GM04504 (cell line): ENCODE data around the gene HOXA2.

Experiments used
- DNase-seq: peaks from one replicate; pipeline ENCODE4 v3.0.0-alpha.2; 2012; ENCODE audit warnings: low read depth

HOXA2 gene

DNA sequence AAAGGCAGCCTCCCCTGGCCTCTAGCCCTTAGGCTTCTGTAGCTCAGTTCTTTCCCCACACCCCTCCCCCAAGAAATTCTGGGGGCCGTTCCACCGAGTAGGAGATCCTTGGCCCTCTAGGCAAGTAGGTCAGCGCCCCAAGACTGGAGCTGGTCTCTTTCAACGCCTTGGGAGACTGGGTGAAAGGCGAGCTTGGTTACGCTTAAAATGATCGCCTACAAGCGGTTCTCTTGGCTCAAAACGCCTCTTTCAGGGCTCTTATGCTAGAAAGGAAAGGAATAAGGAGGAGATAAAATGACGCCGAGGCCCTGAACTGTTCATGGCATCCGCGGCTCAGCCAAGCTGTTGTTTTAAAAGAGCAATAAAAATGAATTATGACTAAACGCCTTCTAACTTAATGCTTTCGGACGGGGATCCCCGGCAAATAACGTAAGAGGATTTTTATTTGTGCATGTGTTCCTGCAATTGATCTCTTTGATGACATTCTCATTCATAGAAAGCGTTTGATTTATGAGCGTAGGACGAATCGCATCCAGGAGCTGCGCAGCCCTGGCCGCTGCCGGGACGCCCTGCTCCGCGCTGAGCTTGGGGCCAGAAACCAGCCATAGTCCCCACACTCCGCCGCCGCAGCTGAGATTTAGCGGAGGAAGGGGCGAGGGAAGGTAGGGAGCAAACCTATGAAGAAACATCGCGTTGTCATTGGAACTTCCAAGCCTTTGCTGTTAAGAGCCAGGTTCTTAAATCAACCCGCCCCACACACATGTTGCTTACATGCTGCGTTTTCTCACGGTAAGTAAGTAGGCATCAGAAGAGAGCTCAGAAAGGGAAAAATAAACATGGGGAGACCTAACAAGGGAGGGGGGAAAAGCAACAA, 3.7 kb downstream of the HOXA2 start:
- no peak for DNase-seq

DNA sequence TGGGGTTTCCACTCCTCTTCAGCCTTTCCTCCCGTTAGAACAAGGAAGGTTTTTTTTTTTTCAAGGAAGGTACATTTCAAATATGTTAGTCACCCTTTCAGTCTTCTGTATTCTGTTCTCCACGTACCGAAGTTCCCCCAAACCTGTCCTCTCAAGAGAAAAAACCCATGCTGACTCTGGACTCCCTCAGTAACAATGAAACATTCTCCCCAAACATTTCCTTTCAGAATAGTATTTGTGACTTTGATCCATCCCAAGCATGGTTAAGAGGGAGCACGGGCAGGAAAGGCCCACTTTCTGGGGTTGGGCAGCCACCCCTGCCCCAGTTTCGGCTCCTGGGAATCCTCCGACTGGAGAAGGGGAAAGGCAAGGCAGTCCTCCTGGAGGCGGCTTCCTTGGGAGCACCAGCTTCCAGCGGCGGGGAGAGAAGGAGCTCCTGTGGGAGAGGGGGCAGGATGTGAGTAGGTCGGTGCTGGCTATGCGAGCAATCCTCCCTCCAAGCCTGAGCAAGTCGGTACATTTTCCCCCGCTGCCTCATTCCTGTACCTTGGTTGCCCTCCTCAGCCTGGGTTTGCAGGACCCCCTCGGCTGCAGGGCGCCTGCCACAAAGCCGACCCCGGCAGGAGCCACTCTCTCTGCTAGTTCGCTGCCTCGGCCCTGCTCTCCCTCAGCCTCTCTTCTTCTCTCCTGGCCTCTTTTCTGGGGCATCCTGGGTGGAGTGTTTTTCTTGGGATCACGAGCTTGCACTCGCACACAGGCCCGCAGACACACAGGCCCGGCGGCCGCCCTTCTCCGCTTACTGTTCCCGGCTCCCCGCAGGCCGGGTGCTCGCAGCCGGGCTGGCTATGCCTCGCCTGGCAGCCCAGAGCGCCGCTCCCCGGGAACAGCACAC, 4.6 kb downstream of the HOXA2 start:
- no peak for DNase-seq

DNA sequence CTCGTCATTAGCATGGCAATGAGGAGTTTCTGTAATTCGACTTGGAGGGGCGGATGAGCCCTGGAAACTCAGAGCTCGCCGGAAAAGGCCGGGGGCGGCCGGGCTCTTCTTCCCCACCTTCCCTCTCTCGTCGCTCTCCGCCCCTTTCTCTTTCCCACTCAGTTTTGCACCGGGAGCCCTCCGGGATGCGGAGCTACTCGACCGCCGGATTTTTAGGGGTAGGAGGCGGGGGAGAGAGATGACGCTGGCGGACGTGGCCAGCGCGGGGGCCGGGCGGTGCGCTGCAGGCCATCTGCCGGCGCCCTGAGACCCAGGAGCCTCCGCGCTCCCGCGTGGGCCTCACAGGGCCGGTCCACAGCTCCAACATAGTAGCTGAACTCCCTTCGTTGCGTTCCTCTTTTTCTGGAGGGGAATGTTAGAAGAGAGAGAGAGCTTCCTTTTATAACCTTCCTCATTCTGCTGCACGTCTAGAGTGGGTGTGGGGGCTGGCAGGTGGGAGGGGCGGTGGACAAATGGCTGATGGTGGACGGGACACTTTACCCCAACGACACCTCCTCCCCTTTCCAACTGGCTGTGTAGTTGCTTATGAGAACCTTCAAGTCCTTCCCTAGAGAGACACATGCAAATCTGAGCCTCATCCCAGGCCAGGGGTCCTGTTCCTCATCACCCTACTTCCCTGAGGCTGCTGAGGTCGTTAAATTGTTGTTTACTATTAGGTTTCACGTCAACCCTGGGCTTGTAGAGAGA, 5.5 kb downstream of the HOXA2 start:
- peak; percentile 25 for DNase-seq

DNA sequence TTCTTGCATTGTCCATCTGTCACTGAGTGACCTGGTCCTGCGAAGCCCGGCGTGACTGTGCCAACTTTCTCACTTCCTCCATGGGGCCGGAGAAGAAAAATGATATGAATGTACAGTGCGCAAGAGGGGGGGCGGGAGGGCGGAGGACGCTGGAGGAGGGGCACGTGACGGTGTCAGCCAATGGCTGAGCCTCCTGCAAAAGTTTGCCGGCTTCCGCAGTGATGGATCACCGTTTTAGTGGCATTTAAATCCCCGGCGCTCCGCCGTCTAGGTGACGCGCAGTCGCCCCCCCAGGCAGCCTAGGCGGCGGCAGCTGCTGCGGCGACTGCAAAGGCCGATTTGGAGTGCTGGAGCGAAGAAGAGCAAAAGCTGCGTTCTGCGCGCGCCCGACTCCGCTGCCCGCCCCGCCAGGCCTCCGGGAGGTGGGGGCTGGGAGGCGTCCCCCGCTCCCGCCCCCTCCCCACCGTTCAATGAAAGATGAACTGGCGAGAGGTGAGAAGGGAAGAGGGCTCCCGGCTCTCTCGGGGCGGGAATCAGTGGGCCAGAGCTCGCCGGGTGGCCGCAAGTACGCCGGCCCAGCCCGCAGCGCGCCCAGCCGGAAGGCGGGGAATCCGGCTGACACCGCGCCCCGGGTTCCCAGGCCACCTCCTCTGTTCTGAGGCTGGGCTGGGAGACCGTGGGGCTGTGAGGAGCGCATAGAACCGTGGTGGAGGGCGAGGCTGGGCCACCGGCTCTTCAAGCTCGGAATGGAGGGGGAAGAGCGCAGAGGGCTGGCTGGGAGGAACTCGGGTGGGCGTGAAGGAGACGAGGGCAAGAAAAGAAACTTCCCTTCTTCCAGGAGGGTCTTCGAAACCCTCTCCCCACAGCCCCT, 6.4 kb downstream of the HOXA2 start, which contains the start of gene HOXA1:
Gene HOXA1 (minus strand): TSS at position 104 of the 871 bp plus-strand sequence. CDS start 88 bp downstream, at position 16.
- DNase-seq, result peak; percentile 77

DNA sequence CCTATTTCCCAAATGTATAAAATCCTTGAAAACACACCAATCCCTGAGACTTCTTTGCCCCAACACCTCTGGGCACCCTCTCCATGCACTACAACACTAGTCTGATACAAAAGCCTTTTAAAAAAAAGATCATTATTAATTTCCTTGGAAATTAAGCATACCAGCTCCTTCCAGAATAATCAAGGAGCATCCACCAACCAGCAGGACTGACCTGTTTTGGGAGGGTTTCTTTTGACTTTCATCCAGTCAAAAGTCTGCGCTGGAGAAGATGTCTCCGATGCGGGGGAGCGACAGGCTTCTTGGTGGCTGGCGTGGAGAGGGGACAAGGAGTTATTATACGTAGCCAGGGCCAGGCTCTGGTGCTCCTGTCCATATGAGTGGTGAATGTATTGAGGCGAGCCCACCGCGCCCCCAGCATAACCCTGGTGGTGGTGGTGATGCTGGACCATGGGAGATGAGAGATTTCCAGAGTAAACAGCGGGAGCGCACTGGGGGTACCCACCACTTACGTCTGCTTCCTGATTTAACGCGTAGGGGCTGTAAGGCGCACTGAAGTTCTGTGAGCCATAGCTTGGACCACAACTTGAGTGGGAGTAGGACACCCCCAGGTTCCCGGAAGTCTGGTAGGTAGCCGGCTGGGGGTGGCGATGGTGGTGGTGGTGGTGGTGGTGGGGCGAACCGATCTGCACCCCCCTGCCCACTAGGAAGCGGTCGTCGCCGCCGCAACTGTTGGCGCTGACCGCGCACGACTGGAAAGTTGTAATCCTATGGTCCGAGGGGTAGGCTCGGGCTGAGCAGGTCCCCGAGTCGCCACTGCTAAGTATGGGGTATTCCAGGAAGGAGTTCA, 7.2 kb downstream of the HOXA2 start:
- DNase-seq, result no peak

DNA sequence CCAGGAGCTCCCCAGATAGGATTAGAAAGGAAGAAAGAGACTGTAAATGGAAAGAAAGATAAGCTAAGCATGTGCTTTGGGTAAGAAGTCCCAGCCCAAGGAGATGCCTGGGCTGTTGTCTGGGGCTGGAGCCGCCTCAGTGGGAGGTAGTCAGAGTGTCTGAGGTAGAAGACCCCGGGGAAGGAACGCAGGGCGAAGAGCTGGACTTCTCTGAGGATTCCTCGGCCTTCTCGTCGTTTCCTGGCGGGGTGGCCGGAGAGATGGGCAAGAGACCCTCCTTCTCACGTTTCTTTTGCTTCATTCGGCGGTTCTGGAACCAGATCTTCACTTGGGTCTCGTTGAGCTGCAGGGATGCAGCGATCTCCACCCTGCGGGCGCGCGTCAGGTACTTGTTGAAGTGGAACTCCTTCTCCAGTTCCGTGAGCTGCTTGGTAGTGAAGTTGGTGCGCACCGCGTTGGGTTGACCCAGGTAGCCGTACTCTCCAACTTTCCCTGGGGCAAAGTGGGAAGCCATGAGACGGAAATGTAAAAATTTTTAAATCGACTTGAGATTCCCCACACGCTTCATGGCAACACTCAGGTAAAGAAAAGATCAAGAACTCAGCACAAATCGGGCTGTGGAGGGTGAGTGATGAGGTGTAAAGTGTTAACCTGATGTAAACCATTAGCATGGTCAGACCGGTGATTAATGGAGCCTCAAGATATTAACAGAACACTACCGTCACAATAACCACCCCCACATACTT, 8.0 kb downstream of the HOXA2 start:
- no peak for DNase-seq

DNA sequence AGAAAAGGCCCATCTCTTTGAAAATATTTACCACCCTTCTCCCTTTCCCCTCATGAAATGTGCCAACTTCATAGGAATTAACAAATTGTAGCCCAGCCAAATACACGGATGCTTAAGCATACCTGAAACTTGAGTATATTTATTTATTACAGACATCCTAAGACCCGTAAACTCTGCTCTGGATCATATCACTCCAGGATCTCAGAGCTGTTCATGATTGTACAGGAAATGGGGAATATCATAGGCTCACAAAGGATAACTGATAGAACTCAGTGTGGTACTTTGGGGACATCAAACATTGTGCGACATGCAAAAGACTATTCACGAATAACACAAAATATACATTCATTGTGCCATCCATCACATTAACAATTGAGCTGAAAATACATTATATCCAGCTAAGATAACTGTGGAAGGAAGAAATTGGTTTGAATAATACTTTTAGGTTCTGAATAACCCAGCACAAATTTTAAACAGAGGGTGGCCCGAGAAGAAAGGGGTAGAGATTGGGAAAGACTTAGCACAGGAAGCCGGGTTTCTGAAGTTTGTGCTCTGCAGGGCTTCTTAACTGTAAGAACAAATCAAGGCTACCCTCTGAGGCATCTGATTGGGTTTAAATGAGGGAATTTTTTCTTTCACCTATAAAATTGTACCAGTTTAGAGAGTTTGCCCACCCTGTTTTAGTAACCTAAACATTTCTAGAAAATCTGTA, 9.1 kb downstream of the HOXA2 start:
- DNase-seq, result no peak

DNA sequence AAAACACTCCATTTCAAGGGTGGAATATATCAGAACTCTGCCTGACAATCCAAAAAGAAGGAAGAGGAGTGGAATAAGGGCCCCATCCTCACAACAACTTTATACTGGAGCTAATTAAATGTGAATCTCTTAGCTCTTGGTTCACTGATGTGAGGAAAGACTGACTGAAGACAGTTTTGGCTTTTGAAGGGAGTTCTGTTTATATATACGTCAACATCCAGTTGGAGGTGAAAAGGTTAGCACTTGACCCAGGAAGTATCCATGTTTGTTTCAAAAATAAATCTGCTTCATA, 9.7 kb downstream of the HOXA2 start:
- no peak for DNase-seq

DNA sequence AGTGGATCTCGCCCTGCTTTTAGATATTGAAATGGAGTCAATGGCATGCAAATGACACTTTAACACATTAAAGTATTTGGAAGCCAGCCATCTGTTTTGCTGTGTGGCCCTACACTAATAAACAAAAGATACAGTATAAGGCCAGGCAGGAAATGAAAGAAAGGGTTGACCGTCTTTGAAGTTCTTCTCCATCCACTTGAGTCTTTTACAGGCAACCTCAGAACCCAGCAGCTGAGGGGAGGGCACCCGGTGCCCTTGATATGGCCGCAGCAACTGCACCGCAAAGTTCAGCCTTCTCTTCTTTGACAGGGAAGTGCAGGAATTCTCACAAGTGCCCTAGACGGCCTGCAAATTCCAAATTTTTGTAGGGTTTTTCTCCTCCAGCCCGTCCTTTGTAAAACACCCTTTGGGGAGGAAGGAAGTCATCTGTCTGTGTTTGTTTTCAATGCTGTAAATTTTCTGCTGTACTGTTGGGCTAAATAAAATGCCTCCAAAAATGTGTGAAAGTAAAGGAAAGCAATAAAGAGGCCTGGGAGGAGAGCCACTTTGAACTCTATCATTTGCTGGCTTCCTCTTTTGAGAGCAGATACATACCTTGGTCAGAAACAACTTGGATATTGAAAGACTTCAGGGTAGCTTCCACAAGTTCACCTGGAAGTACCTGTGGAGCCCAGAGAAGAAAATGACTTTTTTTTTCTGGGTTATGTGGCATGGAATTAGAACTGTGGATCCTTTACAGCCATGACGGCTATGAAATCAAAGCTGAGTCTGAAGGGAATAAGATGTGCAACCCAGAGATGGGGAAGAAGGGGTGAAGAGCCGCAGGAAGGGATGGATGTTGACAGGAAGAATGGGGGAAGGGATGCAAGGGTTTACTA, 10.3 kb downstream of the HOXA2 start:
- DNase-seq, result no peak

DNA sequence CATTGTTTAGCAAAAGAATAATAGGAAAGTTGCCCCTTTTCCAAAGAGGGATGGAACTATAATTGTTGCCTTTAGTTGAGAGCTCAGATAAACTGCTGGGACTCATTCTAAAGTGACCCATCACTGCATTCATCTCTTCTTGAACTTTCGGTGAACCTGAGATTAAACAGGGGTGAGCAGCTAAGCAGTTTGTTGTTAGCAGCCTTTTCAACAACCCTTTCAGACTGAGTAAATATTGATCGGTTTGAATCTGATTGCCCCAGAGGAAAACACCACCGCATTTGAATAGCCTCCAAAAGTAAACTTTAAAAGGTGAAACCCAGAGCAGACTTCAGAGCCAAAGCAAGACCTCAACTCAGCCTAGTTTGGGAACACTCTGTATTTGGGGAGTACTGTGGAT, 11.4 kb downstream of the HOXA2 start:
- DNase-seq, result no peak

DNA sequence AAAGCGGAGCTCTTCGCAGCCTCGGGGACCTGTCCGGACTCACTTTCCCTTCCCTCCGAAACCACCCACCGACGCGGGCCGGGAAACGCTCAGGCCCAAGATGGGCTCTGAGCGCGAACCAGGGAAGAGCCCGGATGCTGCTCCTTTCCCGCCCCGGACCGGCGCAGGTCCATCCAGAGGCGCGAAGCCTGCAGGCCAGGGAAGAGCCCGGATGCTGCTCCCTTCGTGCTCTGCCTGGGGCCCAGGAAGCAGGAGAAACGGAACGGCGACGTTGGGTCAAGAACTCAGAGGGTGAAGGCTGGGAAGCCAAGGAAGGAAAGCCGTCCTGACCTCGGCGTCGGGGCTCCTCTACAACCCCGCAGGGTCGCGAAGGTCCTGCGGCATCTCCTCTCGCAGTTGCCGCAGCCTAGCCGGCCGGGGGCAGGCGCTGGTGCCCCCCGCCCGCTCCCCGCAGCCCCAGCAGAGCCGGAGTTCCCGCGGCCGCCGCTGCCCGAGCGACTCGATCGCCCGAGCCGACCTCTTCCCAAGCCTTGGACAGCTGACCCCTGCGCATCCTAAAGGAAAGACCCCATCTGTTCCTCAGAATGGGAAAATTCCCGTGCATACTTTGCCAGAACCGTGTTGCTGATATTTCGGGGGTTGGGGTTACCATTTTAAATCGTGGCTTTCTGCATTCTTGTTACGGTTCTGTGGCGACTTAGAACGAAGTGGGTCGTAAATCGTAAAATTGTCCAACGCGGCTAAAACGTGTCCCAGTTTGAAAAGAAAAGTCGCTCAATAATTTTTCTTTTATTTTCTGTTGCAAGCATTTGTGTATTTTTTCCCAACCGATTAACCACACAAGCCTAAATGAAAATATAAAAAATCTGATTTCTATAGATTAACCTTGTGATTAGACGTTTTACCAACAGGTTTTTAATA, 14.2 kb downstream of the HOXA2 start:
- DNase-seq, result no peak

DNA sequence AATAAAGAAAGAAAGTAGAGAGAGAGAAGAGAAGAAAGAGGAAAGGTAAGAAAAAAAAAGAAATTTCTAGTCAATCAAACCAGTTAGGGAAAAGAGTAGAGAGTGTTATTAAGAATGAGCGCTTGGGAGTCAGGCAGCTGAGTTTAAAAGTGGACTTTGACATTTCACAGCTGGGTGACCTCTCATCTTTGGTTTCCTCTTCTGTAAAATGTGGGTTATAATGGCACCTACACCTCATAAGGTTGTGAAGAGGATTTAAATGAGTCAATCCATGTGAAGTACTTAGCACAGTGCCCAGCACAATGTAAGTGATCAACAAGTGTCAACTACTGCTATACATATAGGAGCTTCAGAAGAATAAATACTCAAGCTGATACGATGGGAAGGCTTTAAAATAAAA, 18.8 kb downstream of the HOXA2 start:
- no peak for DNase-seq

DNA sequence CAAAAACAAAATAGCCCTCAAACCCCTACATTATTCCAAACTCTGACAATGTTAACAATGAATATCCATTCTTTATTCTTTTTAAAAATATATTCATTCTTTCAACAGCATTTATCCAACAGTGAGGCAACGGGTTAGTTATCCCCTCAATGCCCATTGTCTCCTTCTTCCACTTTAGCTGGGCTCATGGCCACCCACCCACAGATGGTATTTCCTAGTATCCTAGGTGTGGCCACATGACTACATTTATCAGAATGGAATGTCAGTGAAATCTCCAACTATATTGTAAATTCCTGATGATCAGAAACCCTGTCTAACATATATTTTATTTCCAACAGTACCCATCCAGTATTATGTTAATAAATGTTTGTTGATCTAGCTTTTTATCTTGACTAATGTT, 20.3 kb downstream of the HOXA2 start:
- no peak for DNase-seq

DNA sequence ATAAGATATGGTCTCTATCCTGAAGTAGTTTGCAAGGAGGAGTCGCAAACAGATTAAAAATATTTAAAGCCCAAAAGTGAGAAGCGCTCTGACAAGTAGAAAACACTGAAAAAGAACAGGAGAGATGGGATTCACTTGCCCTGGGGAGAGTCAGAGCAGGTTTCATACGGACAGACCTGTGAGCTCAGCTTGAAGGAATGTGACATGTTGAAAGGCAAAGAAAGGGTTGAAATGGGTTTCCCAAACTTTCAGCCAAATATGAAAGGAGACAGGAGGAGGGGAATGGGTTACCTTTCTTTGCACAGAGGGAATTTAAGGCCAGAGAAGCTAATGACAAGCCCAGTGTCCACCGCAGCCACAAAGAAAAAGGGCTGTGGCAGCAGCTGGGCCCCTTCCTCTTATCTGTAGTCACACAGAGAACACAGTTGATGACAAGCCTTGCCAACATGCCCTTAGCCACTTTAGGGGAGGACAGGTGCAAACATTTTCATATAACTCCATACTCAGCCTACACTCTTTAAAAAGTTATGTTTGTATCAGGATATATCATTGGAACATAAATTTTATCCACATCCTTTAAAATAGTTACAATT, 21.5 kb downstream of the HOXA2 start:
- no peak for DNase-seq

DNA sequence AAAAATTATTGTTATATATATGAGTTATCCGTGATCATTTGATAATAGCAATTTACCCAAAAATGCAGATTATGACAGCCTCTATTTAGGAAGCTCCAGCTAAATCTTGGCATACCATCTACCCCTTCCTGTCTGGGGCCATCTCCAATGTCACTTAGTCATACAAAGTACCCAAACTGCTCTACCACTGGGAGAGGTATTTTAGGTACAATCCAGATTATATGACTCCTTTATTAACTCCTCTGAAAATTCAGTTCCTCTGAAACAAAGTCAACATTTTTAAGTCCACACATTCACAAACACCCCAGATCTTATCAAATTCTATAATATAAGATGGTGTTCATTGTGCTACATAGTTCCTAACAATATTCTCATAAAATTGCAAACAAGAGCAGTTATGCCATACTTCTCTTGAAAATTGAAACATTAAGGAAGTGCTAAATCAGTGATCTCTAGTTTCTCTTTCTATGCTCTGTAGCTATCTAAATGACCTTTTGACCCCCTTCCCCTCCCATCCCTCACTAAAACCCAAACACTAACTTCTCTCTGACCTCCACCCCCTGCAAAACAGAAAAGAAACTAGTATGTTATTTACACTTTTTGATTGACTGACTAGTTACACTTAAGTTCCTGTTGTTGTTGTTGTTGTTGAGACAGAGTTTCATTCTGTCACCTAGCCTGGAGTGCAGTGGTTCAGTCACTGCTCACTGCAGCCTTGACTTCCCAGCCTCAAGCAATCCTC, 23.1 kb downstream of the HOXA2 start:
- DNase-seq, result no peak
